ENCODE results near the gene DAB1. TPM values are rescaled to one million over a fixed set of nuclear protein-coding genes. Genes with fewer than 3 reads are reported as not detected.

DAB1 gene
- total RNA-seq, 1 donor from 2014 or later = 35.9 TPM

GRCh38 chr1:57420981-57421785 lies 2.7 kb downstream of the DAB1 start:
- FAIRE-seq (no peak), DNase-seq (ENCODE audit: low spot score in 2 of 2) (no peak)

- FAIRE-seq = no peak
Observed at GRCh38 chr1:57418971-57419370, 4.9 kb downstream of the DAB1 start.

GRCh38 chr1:57411262-57411661 lies 12.6 kb downstream of the DAB1 start:
- DNase-seq (ENCODE audit: low spot score in 2 of 2) (no peak), FAIRE-seq (no peak)

More at GRCh38 chr1:57418971-57419370, 4.9 kb downstream of the DAB1 start:
- no peak for DNase-seq (ENCODE audit: low spot score in 2 of 2)

GRCh38 chr1:57410508-57410907 lies 13.4 kb downstream of the DAB1 start:
- no peak for DNase-seq (ENCODE audit: low spot score in 2 of 2)
- no peak for FAIRE-seq

- DNase-seq (ENCODE audit: low spot score in 2 of 2) (no peak), FAIRE-seq (no peak)
Observed at GRCh38 chr1:57407928-57408327, 15.9 kb downstream of the DAB1 start.

- DNase-seq (ENCODE audit: low spot score in 2 of 2) (no peak), FAIRE-seq (no peak)
Observed at GRCh38 chr1:57406428-57406970, 17.4 kb downstream of the DAB1 start.

- FAIRE-seq (no peak), DNase-seq (ENCODE audit: low spot score in 2 of 2) (no peak)
Observed at GRCh38 chr1:57404884-57405283, 19.0 kb downstream of the DAB1 start.

- DNase-seq (ENCODE audit: low spot score in 2 of 2) (no peak), FAIRE-seq (no peak)
Observed at GRCh38 chr1:57403201-57403600, 20.7 kb downstream of the DAB1 start.

GRCh38 chr1:57401671-57402070 lies 22.2 kb downstream of the DAB1 start:
- no peak for FAIRE-seq
- DNase-seq (ENCODE audit: low spot score in 2 of 2) = no peak

- DNase-seq (ENCODE audit: low spot score in 2 of 2) (no peak), FAIRE-seq (no peak)
Observed at GRCh38 chr1:57400048-57400447, 23.8 kb downstream of the DAB1 start.

- FAIRE-seq = no peak
Observed at GRCh38 chr1:57393058-57393584, 30.7 kb downstream of the DAB1 start.

GRCh38 chr1:57385336-57385735 lies 38.5 kb downstream of the DAB1 start:
- DNase-seq (ENCODE audit: low spot score in 2 of 2) (no peak), FAIRE-seq (no peak)

More at GRCh38 chr1:57393058-57393584, 30.7 kb downstream of the DAB1 start:
- DNase-seq (ENCODE audit: low spot score in 2 of 2) = no peak

GRCh38 chr1:57384901-57385300 lies 39.0 kb downstream of the DAB1 start:
- no peak for FAIRE-seq
- no peak for DNase-seq (ENCODE audit: low spot score in 2 of 2)

GRCh38 chr1:57384284-57384683 lies 39.6 kb downstream of the DAB1 start:
- DNase-seq (ENCODE audit: low spot score in 2 of 2) (no peak), FAIRE-seq (no peak)

- DNase-seq (ENCODE audit: low spot score in 2 of 2) = no peak
- no peak for FAIRE-seq
Observed at GRCh38 chr1:57381871-57382270, 42.0 kb downstream of the DAB1 start.

GRCh38 chr1:57381426-57381825 lies 42.4 kb downstream of the DAB1 start:
- DNase-seq (ENCODE audit: low spot score in 2 of 2) (no peak), FAIRE-seq (no peak)

- DNase-seq (ENCODE audit: low spot score in 2 of 2) (no peak), FAIRE-seq (no peak)
Observed at GRCh38 chr1:57380923-57381322, 42.9 kb downstream of the DAB1 start.

GRCh38 chr1:57378534-57378933 lies 45.3 kb downstream of the DAB1 start:
- FAIRE-seq (no peak), DNase-seq (ENCODE audit: low spot score in 2 of 2) (no peak)

GRCh38 chr1:57377339-57378139 lies 46.3 kb downstream of the DAB1 start:
- no peak for FAIRE-seq
- no peak for DNase-seq (ENCODE audit: low spot score in 2 of 2)

- FAIRE-seq (no peak), DNase-seq (ENCODE audit: low spot score in 2 of 2) (no peak)
Observed at GRCh38 chr1:57376041-57376440, 47.8 kb downstream of the DAB1 start.

- DNase-seq (ENCODE audit: low spot score in 2 of 2) (no peak), FAIRE-seq (no peak)
Observed at GRCh38 chr1:57369889-57370288, 54.0 kb downstream of the DAB1 start.
